Choroid plexus epithelial cell (primary cell): ENCODE measurements around the gene TRAPPC3L.

Experiments used
- DNase-seq: peaks from one replicate; pipeline ENCODE4 v3.0.0-alpha.2; 2010; ENCODE audit warnings: low read depth
- H3K4me3 ChIP-seq: 2 replicates; pipeline ENCODE4 v1.5.1; 2011; ENCODE audit warnings: low read depth, mild to moderate bottlenecking, control low read depth, low read length, moderate library complexity
- CTCF ChIP-seq: conservative IDR thresholded peaks from 2 replicates; pipeline ENCODE4 v1.5.1; 2011; ENCODE audit warnings: low read depth, mild to moderate bottlenecking, control low read depth, inconsistent platforms, low read length, moderate library complexity

Gene TRAPPC3L

GRCh38 chr6:116492331-116493067 lies 53.0 kb downstream of the TRAPPC3L start:
- no peak overlapping the region for H3K4me3 ChIP-seq
- no peak for DNase-seq
- TF ChIP-seq CTCF = no peak

GRCh38 chr6:116491610-116492330 lies 53.7 kb downstream of the TRAPPC3L start:
- TF ChIP-seq CTCF = no peak

GRCh38 chr6:116485559-116486184 lies 59.8 kb downstream of the TRAPPC3L start:
- TF ChIP-seq CTCF = no peak
- DNase-seq = no peak
- H3K4me3 ChIP-seq = no peak overlapping the region

More at GRCh38 chr6:116491610-116492330, 53.7 kb downstream of the TRAPPC3L start:
- no peak for DNase-seq
- no peak overlapping the region for H3K4me3 ChIP-seq

- TF ChIP-seq CTCF = no peak
- H3K4me3 ChIP-seq = no peak overlapping the region
- no peak for DNase-seq
These were observed 61.9 kb downstream of the TRAPPC3L start for GRCh38 chr6:116483616-116484015.

- DNase-seq = no peak
- no peak overlapping the region for H3K4me3 ChIP-seq
- no peak for TF ChIP-seq CTCF
These were observed 62.7 kb downstream of the TRAPPC3L start for GRCh38 chr6:116482780-116483179.

GRCh38 chr6:116476002-116476678 lies 69.3 kb downstream of the TRAPPC3L start:
- no peak overlapping the region for H3K4me3 ChIP-seq
- DNase-seq = peak; percentile 31
- no peak for TF ChIP-seq CTCF
